ENCODE data around the gene WDR76.

- no peak for TF ChIP-seq POLR2A (IDR thresholded peaks at IDR 0.05)
- TF ChIP-seq CTCF (IDR thresholded peaks at IDR 0.05 in 8 of 11, conservative IDR thresholded peaks at IDR 0.05 in 3 of 11) = no peak
- no peak for TF ChIP-seq POLR2AphosphoS5 (IDR thresholded peaks at IDR 0.05)
Observed at GRCh38 chr15:43915631-43916325, 89.0 kb downstream of the WDR76 start.

Measured in spleen (tissue), 7 donors.